RKO (cell line): ENCODE measurements around the gene CLNK.
A peak's percentile ranks its signal among the peaks of the same experiment; 100 is the strongest.

ENCODE experiments used
- DNase-seq: peaks from one replicate; pipeline ENCODE4 v3.0.0-alpha.2; 2016; ENCODE audit warnings: low spot score

CLNK gene

DNA sequence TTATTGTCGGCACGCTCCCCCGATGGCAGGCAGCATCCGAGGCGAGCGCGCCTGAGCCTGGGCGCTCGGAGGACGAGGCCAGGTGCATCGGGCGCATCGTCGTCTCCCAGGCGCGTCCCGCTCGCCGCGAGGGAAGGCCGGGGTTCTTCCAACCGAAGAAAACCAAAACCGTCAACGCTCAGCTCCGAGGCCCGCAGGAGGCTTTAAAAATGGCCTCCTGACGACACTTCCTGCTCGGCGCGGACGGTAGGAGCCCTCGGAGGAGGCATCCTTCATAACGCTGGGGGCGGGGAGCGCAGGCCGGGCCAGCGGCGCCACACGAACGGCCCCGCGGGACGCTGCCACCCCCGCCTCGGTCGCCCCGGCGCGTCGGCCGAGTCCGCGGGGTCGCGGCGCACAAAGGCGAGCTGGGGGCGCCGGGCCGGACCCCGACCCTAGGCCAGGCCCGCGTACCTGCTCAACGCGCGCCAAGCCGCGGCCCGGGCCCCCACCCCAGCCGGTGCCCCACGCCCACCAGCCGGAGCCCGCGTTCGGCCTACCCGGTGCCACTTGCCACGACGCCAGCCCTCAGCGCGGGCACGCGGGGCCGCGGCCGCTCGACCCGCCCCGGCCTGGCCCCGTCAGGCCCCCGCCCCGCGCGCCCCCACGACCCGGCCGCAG is 227.8 kb downstream of the CLNK start:
- DNase-seq: no peak

DNA sequence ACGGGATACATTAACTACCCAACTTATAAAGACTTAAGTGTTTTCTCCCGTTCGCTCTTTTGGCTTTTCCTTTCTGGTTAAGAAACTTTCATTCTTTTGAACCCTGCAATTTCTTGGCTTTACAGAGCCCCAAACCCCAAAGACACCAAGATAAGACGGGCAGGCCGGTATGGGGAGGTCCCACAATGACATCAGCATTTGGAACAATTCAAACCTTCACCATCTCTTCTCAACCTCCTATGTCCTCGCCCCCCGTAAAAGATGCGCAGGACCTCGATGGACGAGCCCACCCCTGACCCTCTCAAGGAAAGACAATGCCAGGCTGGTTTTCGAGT is 228.3 kb downstream of the CLNK start:
- no peak for DNase-seq

DNA sequence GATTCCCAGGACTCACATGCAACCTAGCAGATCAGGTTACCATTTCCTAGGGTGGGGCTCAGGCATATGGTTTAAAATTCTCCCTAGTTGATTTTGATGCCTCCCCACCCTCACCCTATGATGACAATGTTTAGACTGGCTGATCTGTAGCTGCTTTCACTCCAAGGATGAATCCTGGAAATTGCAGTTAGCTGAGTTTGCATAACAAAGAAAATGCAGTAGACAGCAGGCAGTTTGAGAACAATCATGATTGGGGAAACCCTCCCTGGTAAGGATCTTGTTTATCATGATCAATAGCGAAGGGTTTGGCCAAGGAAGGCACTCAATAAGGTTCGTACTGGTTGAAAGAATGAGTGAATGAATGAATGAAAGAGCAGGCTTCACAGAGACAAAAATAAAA is 229.4 kb downstream of the CLNK start:
- DNase-seq: no peak

DNA sequence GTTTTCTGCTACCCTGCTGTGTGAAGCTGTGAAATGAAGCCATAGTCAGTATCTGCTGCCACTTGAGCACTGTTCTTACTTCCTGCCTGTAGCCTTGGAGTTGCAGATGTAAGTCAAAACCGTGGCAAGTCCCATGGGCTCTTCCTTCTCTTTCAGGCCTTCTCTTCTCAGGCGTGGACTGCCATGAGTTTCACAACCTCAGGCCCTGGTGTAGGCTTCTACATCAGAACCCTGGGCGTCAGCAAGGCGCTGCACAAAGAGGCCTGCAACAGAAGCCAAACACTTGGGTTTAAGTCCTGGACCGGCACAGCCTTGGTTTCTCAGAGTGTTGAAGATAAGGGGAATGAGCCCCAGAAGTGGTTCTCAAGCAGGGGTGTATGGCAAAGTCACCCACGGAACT is 229.8 kb downstream of the CLNK start:
- DNase-seq: no peak

DNA sequence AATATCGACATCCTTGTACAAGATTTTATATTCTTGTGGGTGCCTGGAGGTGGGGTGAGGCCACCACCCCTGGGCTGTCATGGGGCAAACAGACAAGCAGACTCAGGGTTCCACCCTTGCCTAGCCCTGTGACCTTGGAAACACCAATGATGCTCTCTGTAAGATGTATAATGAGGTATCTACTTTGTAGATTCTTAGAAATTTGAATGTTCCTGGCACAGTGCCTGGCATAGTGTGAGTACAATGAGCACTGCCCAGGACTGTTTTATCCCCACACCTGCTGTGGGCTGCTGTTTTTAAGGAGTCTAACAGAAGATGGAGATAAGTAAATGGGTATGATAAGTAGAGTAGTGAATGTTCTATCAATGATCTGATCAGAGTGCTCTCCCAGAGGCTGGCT is 230.4 kb downstream of the CLNK start:
- no peak for DNase-seq

DNA sequence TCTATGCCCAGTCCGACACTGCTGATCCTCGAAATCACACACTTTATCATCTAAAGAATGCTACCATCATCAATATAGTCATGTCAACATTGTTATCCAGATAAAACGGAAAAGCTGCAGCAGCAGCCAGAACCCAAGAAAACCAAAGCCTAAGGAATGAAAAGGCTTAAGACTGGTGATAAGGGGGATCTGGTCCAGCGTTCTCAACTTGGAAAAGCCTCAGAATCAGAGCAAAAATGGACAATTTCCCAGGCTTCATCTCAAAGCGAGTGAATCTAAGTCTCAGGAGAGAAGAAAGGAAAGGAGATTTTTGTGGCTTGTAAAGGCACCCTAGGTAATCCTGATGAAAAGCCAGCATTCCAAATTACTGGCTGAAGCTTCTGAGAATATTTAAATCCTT is 235.6 kb downstream of the CLNK start:
- DNase-seq: no peak

DNA sequence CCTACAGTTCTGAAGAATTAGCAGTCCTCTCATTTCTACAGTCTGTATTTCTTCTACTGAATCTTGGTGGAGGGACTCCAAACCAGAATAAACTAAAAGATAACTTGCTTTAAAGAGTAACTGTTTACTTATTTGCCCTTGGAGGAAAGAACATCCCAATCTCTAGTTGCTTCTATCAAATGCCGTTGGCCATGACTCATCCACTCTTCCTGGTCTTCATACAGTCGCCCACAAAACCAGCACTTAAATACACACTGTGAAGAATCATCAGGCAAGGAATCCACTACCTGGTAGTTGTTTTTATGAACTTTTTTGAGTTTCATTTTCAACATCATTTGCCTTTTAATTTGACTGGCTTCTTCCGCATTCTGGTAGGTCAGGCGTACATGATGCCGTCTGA is 241.6 kb downstream of the CLNK start:
- peak; percentile 2 for DNase-seq

DNA sequence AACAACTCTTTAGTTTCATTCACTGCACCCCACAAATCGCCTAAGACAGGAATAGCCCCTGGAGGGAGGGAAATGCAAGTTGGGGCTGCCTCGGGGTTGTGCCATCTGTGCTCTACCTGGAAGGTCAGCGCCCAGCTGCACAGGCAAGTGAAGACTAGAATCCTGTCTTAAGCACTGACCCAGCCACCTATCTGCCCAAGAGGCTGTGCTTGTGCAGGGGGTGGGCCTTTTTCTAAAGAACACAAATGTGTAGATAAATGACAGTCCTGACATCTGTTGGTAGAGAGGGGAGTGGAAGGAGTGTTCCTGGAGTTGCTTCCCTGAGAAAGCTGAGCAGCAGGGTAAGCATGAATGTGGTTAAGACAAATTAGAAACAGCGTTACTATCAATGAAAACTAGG is 243.1 kb downstream of the CLNK start:
- DNase-seq: no peak

DNA sequence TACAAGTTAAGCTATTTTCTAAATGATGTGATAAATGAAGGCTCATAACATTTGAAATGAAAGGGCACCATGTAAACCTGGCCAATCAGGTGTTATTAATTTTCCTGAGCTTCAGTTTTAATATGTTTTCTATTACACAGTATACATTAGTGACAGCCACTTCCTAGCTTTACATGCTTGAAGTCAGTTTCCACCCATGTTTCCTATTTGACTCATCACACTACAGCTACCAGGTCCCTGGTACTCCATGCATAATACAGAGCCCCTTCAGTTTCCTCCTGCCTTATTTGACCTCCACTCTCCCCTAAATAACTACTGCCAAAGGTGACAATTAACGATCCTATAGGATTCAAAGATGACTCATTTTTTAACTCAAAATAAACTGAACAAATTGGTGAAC is 245.6 kb downstream of the CLNK start:
- DNase-seq: no peak

DNA sequence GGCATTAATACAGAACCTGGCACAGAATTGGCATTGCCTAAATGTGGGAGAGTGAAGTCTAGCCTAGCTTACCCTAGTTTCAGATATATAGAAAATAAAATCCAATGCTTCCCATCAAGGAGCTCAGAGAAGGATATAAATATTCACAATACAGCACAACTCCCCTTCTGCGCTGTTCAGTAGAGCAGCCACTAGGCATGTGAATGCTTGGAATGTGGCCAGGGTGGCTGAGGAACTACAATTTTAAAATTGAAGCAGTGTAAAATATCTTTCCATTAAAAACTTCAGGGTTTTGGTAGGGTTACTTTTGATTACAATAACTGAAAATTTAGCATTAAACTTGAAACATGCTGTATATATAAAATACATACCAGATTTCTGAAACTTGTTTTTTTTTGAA is 246.8 kb downstream of the CLNK start:
- DNase-seq: no peak
